ENCODE measurements around the gene C4orf46.

DNA sequence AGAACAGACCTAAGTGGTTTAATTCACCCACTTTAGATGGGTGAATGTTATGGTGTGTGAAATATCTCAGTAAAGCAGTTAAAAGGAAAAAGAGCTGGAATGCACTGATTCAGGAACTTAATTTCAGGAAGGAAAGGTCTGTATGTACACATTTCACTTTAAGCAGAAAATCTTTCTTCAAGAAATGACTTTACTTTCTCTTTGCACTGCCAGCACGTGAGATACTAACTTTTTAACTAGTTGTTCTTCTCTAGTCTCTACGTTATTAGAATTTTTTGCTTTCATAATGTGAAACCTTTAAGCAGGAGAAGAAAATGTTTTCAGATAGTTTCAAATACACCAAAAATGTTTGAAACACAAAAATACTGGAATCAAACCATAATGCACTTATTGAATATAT lies 18.8 kb downstream of the C4orf46 start:
- no peak for TF ChIP-seq MXI1 (IDR thresholded peaks at IDR 0.05; ENCODE audit: borderline replicate concordance, low read depth, low read length)
- TF ChIP-seq, protein P1, sequence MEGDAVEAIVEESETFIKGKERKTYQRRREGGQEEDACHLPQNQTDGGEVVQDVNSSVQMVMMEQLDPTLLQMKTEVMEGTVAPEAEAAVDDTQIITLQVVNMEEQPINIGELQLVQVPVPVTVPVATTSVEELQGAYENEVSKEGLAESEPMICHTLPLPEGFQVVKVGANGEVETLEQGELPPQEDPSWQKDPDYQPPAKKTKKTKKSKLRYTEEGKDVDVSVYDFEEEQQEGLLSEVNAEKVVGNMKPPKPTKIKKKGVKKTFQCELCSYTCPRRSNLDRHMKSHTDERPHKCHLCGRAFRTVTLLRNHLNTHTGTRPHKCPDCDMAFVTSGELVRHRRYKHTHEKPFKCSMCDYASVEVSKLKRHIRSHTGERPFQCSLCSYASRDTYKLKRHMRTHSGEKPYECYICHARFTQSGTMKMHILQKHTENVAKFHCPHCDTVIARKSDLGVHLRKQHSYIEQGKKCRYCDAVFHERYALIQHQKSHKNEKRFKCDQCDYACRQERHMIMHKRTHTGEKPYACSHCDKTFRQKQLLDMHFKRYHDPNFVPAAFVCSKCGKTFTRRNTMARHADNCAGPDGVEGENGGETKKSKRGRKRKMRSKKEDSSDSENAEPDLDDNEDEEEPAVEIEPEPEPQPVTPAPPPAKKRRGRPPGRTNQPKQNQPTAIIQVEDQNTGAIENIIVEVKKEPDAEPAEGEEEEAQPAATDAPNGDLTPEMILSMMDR (conservative IDR thresholded peaks at IDR 0.05; ENCODE audit: low read depth, low read length), result no peak
